Endothelial cell of umbilical vein (primary cell): ENCODE measurements around the gene SLC9C2. TPM values are rescaled to one million over a fixed set of nuclear protein-coding genes. Genes with fewer than 3 reads are reported as not detected.

Source experiments
- BruUV-seq: library from RNA; stranded (reverse); fragments of 400-500 nt; replicated peaks from 2 replicates; lab custom pipeline; 2021; lab: Mats Ljungman, UMichigan
- CTCF ChIA-PET: fragments of 300-600, 350-600 bp; sonication (Branson Sonifier 250); formaldehyde crosslinking; loops from one replicate; lab custom pipeline; 2021; ENCODE audit warnings: antibody characterized with exemption, inconsistent platforms; lab: Charles Lee
- POLR2A ChIA-PET: fragments of 300-600, 350-600 bp; sonication (Branson Sonifier 250); formaldehyde crosslinking; loops from one replicate; lab custom pipeline; 2021; ENCODE audit warnings: antibody characterized with exemption, inconsistent platforms; lab: Charles Lee
- DNase-seq: peaks from one replicate; pipeline ENCODE4 v3.0.0-alpha.2; 2011; ENCODE audit warnings: low read depth, low spot score
- FAIRE-seq: peaks from 2 replicates; lab custom pipeline; 2011; peaks lifted over from hg19 to GRCh38; lab: Jason Lieb, UNC
- H2AFZ ChIP-seq: 2 replicates; pipeline ENCODE4 v1.6.0; 2012; ENCODE audit warnings: low read depth, low read length, control low read depth, inconsistent platforms
- H3K27ac ChIP-seq: 2 replicates; pipeline ENCODE4 v1.5.1; 2011; ENCODE audit warnings: low read depth, mild to moderate bottlenecking, control low read depth, low read length, moderate library complexity; ENCODE audit not compliant: insufficient read depth
- H3K27me3 ChIP-seq, 2 experiments: 2 replicates each; pipeline versions ENCODE4 v1.6.0 to v1.6.1; 2011; ENCODE audit warnings: low read length in 2 of 2, mixed read lengths in 1 of 2; ENCODE audit not compliant: control insufficient read depth in 2 of 2, insufficient read depth in 2 of 2
- H3K36me3 ChIP-seq, 2 experiments: 2 replicates in 1 of 2; 3 replicates in 1 of 2; pipeline ENCODE4 v1.5.1; 2011; ENCODE audit warnings: low read length in 2 of 2, mild to moderate bottlenecking in 1 of 2, moderate library complexity in 1 of 2; ENCODE audit not compliant: control insufficient read depth in 2 of 2, insufficient read depth in 2 of 2; ENCODE audit errors: extremely low read depth in 1 of 2
- H3K4me1 ChIP-seq: 3 replicates; pipeline ENCODE4 v1.5.1; 2011; ENCODE audit warnings: mild to moderate bottlenecking, low read length; ENCODE audit not compliant: control insufficient read depth, insufficient read depth; ENCODE audit errors: extremely low read depth
- H3K4me2 ChIP-seq: 2 replicates; pipeline ENCODE4 v1.6.1; 2011; ENCODE audit warnings: low read length, control low read depth, mixed read lengths; ENCODE audit not compliant: insufficient read depth
- H3K4me3 ChIP-seq, 3 experiments: fragments of 200-600 bp in 1 of 3; sonication (generic), shearing (Covaris generic) in 1 of 3; replicated peaks in 1 of 3; 2 replicates each; pipeline ENCODE4 v1.5.1; 2011 to 2016; ENCODE audit warnings: control low read depth in 3 of 3, low read length in 3 of 3, mild to moderate bottlenecking in 2 of 3, inconsistent platforms in 1 of 3, low read depth in 1 of 3, moderate library complexity in 1 of 3; ENCODE audit not compliant: insufficient read depth in 1 of 3
- H3K79me2 ChIP-seq: 2 replicates; pipeline ENCODE4 v1.6.0; 2012; ENCODE audit warnings: low read length, inconsistent platforms; ENCODE audit not compliant: control insufficient read depth, insufficient read depth
- H3K9ac ChIP-seq: replicated peaks from 2 replicates; pipeline ENCODE3; 2011; ENCODE audit warnings: low read length, control low read depth; ENCODE audit not compliant: insufficient read depth; ENCODE audit errors: extremely low read depth
- H3K9me1 ChIP-seq: replicated peaks from 3 replicates; pipeline ENCODE4 v1.6.0; 2011; ENCODE audit warnings: mild to moderate bottlenecking, low read length; ENCODE audit not compliant: control insufficient read depth, insufficient read depth; ENCODE audit errors: extremely low read depth
- H3K9me3 ChIP-seq: replicated peaks from 2 replicates; pipeline ENCODE4 v1.5.1; 2012; ENCODE audit warnings: low read length, inconsistent platforms; ENCODE audit not compliant: control insufficient read depth, insufficient read depth
- H4K20me1 ChIP-seq: replicated peaks from 2 replicates; pipeline ENCODE3; 2011; ENCODE audit warnings: mild to moderate bottlenecking, low read length; ENCODE audit not compliant: control insufficient read depth, insufficient read depth; ENCODE audit errors: extremely low read depth
- EZH2 ChIP-seq: IDR thresholded peaks from 2 replicates; pipeline ENCODE4 v1.6.1; 2012; ENCODE audit warnings: borderline replicate concordance, low read depth, mild to moderate bottlenecking, moderate library complexity, low read length, inconsistent platforms; ENCODE audit not compliant: severe bottlenecking
- FOS ChIP-seq: IDR thresholded peaks from 2 replicates; pipeline ENCODE4 v1.6.1; 2011; ENCODE audit warnings: mild to moderate bottlenecking, low read length, moderate library complexity, borderline replicate concordance; ENCODE audit not compliant: insufficient read depth
- GATA2 ChIP-seq: IDR thresholded peaks from 2 replicates; pipeline ENCODE4 v1.7.0; 2011; ENCODE audit warnings: low read depth, mild to moderate bottlenecking, moderate library complexity, mixed read lengths, low read length; ENCODE audit not compliant: insufficient read length, insufficient read depth
- JUN ChIP-seq: IDR thresholded peaks from 2 replicates; pipeline ENCODE4 v1.6.1; 2011; ENCODE audit warnings: borderline replicate concordance, low read depth; ENCODE audit not compliant: insufficient read length, insufficient read depth
- MYC ChIP-seq: IDR thresholded peaks from one replicate; pipeline ENCODE4 v1.6.1; 2011; ENCODE audit warnings: mild to moderate bottlenecking, low read depth, low read length
- POLR2A ChIP-seq: IDR thresholded peaks from 2 replicates; pipeline ENCODE4 v1.6.1; 2012; ENCODE audit warnings: low read depth, mild to moderate bottlenecking, control low read depth, low read length
- POLR2AphosphoS5 ChIP-seq: IDR thresholded peaks from 2 replicates; pipeline ENCODE4 v1.6.1; 2012; ENCODE audit warnings: low read depth, mild to moderate bottlenecking, control low read depth, low read length, moderate library complexity; ENCODE audit not compliant: insufficient read depth
- dilution Hi-C: fragments of 300-500 bp; cut with MboI; formaldehyde crosslinking; loops from one replicate; pipeline ENCODE4 v1.15.0; 2019; ENCODE audit warnings: low sequenced_read_pairs; ENCODE audit not compliant: extremely low pct_ligation_motif_present
- intact Hi-C: fragments of 100-400 bp; cut with micrococcal nuclease; formaldehyde crosslinking; loops from one replicate; pipeline ENCODE4 v1.10.0; 2022
- polyA plus RNA-seq, 4 experiments: library from polyadenylated mRNA; depleted of rRNA in 3 of 4; stranded (reverse) in 3 of 4; unstranded in 1 of 4; fragments of >200 nt; gene quantifications; 2 replicates each; pipeline versions ENCODE4 v1.2.1 to v1.2.3, GENCODE V29; 2011 to 2012; ENCODE audit warnings: missing spikeins in 1 of 4
- total RNA-seq: library from RNA; stranded (reverse); gene quantifications from 2 replicates; pipeline ENCODE4 v1.2.3, GENCODE V29; 2021
- TF ChIP-seq, protein P1 (sequence below), 2 donors: IDR thresholded peaks; 1 replicate in 1 of 2; 2 replicates in 1 of 2; pipeline ENCODE4 v1.5.1; 2011; ENCODE audit warnings: low read length in 2 of 2, mild to moderate bottlenecking in 2 of 2, moderate library complexity in 2 of 2, control low read depth in 1 of 2, inconsistent platforms in 1 of 2, low read depth in 1 of 2; ENCODE audit not compliant: insufficient read depth in 1 of 2; ENCODE audit errors: extremely low read depth in 1 of 2
- TF ChIP-seq, protein P2 (sequence below): IDR thresholded peaks from 2 replicates; pipeline ENCODE4 v1.6.1; 2011; ENCODE audit not compliant: insufficient read depth, insufficient read length

The SLC9C2 gene
- total and polyA plus RNA-seq, 2 donors (not counting 3 experiments of a cell fraction or from before 2014, with no cell fraction given) = 0.15 TPM; not detected in 1

DNA sequence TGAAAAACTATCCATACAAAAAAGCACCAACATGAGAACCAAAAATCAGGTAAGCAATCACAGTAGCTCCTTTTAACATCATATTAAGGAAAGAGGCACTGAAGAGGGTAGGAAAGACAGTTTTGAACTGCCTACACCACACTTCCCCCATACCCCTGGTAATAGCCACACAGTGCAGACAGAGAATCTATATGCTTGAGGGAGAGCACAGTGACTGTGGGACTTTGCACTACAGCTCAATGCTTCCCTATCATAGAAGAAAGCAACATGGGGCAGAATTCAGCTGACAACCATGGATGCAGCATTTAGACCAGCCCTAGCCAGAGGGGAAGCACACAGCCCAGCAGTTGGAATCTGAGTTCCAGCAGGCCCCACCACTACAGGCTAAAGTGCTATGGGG, 24.4 kb upstream of the SLC9C2 start:
- Histone ChIP-seq H3K4me1 (no peaks in the 10 kb centered on the region), H3K4me3 (no peak overlapping the region), H3K4me2 (no peak overlapping the region), H2AFZ (no peak overlapping the region), H3K36me3 (no peaks in the 10 kb centered on the region), H4K20me1 (no peaks in the 10 kb centered on the region), H3K9ac (no peak overlapping the region), H3K79me2 (no peaks in the 10 kb centered on the region), H3K27ac (no peak overlapping the region), H3K27me3 (peaks cover 0 to 2% of the 10 kb centered on the region in 2 experiments), H3K9me1 (no peaks in the 10 kb centered on the region), H3K9me3 (no peaks in the 10 kb centered on the region)
- intact Hi-C loops = no loop called here
- BruUV-seq = no TSS peak
- no peak for FAIRE-seq
- POLR2A ChIA-PET = no interaction called here
- CTCF ChIA-PET = no interaction called here
- no peak for TF ChIP-seq FOS
- TF ChIP-seq JUN = no peak
- TF ChIP-seq, protein P1, sequence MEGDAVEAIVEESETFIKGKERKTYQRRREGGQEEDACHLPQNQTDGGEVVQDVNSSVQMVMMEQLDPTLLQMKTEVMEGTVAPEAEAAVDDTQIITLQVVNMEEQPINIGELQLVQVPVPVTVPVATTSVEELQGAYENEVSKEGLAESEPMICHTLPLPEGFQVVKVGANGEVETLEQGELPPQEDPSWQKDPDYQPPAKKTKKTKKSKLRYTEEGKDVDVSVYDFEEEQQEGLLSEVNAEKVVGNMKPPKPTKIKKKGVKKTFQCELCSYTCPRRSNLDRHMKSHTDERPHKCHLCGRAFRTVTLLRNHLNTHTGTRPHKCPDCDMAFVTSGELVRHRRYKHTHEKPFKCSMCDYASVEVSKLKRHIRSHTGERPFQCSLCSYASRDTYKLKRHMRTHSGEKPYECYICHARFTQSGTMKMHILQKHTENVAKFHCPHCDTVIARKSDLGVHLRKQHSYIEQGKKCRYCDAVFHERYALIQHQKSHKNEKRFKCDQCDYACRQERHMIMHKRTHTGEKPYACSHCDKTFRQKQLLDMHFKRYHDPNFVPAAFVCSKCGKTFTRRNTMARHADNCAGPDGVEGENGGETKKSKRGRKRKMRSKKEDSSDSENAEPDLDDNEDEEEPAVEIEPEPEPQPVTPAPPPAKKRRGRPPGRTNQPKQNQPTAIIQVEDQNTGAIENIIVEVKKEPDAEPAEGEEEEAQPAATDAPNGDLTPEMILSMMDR (IDR thresholded peaks at IDR 0.05; ENCODE audit: extremely low read depth in 1 of 2, insufficient read depth in 1 of 2, low read depth in 1 of 2, low read length in 2 of 2) = no peak
- dilution Hi-C loops = no loop called here
- no peak for DNase-seq

DNA sequence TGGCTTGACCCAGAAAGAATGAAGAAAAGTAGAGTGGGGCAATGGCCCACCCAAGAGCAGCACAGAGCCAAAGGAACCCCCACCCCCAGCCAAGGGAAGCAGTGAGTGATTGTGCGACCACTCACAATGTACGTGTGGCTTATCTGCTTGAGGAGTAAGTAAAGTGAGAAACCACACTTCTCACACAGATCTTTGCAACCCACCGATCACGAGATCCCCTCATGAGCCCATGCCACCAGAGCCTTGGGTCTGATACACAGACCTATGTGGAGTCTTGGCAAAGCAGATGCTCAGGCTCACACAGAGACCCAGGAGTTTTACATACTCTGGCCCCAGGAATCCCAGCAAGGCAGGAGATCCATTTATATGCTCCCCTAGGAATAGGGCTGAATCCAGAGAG, 14.0 kb upstream of the SLC9C2 start:
- H3K4me3 ChIP-seq = no peak overlapping the region
- dilution Hi-C loops (no loop called here), intact Hi-C loops (no loop called here)
- ChIA-PET CTCF (interaction anchor here (1.3 kb wide), 1 partner anchor 8 kb away, joined by 4 read pairs; no protein-coding TSS in a partner anchor), POLR2A (no interaction called here)
- no peak overlapping the region for H3K9ac ChIP-seq
- H2AFZ ChIP-seq = no peak overlapping the region
- FAIRE-seq = no peak
- TF ChIP-seq MYC = no peak
- TF ChIP-seq POLR2A = no peak
- no peak for TF ChIP-seq GATA2
- no peak for TF ChIP-seq JUN
- TF ChIP-seq EZH2 = no peak
- TF ChIP-seq, protein P2, sequence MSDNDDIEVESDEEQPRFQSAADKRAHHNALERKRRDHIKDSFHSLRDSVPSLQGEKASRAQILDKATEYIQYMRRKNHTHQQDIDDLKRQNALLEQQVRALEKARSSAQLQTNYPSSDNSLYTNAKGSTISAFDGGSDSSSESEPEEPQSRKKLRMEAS = no peak
- TF ChIP-seq POLR2AphosphoS5 = no peak
- TF ChIP-seq, protein P1 (IDR thresholded peaks at IDR 0.05; ENCODE audit: extremely low read depth in 1 of 2, insufficient read depth in 1 of 2, low read depth in 1 of 2, low read length in 2 of 2) = no peak
- no peak for TF ChIP-seq FOS
- H4K20me1 ChIP-seq = no peaks in the 10 kb centered on the region
- H3K36me3 ChIP-seq = no peaks in the 10 kb centered on the region
- no peaks in the 10 kb centered on the region for H3K9me1 ChIP-seq
- no peaks in the 10 kb centered on the region for H3K4me1 ChIP-seq
- no peak for DNase-seq
- H3K27me3 ChIP-seq = no peaks in the 10 kb centered on the region
- no peak overlapping the region for H3K4me2 ChIP-seq
- BruUV-seq = no TSS peak
- H3K27ac ChIP-seq = no peak overlapping the region
- H3K79me2 ChIP-seq = no peaks in the 10 kb centered on the region
- no peaks in the 10 kb centered on the region for H3K9me3 ChIP-seq
